PC-9 (cell line): Measurements from ENCODE around the gene PCDHGB2.

Experiments
- CTCF ChIP-seq: fragments of 200-600 bp; sonication (generic); conservative IDR thresholded peaks from 2 replicates; pipeline ENCODE4 v1.6.1; 2017; ENCODE audit warnings: mixed run types, antibody characterized with exemption, mild to moderate bottlenecking, moderate library complexity
- EZH2 ChIP-seq: fragments of 200-600 bp; sonication (generic); IDR thresholded peaks from 2 replicates; pipeline ENCODE4 v1.8.0; 2017; ENCODE audit warnings: antibody characterized with exemption, low read depth

GRCh38 chr5:141411575-141411974, 51.8 kb downstream of the PCDHGB2 start:
- TF ChIP-seq CTCF (no peak), EZH2 (no peak)
